ENCODE data around the gene IGFBP4.

GRCh38 chr17:40474419-40475002 is 31.3 kb downstream of the IGFBP4 start:
- no peak for TF ChIP-seq CTCF (IDR thresholded peaks at IDR 0.05)
- TF ChIP-seq POLR2A (IDR thresholded peaks at IDR 0.05): no peak

Data from heart left ventricle (tissue), 13 donors.